ENCODE results near the gene LITAF. TPM values are rescaled to one million over a fixed set of nuclear protein-coding genes. Genes with fewer than 3 reads are reported as not detected.

Gene LITAF
- total and polyA plus RNA-seq, 4 donors: 5.2 to 65.2 (median 36.0) TPM

GRCh38 chr16:11635679-11636171 lies 49.0 kb upstream of the LITAF start:
- WGBS: 80% methylated on average over 12 of the region's 12 CpGs
- H3K9me3 ChIP-seq (ENCODE audit: control insufficient read depth in 4 of 4, low read length in 3 of 4): no peaks in the 10 kb centered on the region
- H3K36me3 ChIP-seq (ENCODE audit: control insufficient read depth in 4 of 4, insufficient read depth in 3 of 4, low read depth in 1 of 4, low read length in 3 of 4): no peaks in the 10 kb centered on the region
- TF ChIP-seq HNF4G (IDR thresholded peaks at IDR 0.05) (no peak), SP1 (IDR thresholded peaks at IDR 0.05) (no peak), MAX (IDR thresholded peaks at IDR 0.05) (no peak), YY1 (IDR thresholded peaks at IDR 0.05) (no peak), REST (IDR thresholded peaks at IDR 0.05) (no peak), ZBTB33 (IDR thresholded peaks at IDR 0.05) (no peak), GABPA (IDR thresholded peaks at IDR 0.05 in 1 of 2, conservative IDR thresholded peaks at IDR 0.05 in 1 of 2) (no peak)
- H3K27ac ChIP-seq (ENCODE audit: low read depth in 1 of 2, low read length in 2 of 2): no peak overlapping the region
- H3K4me3 ChIP-seq (ENCODE audit: low read depth in 1 of 3, low read length in 3 of 3): no peak overlapping the region
- H3K4me1 ChIP-seq (ENCODE audit: control insufficient read depth in 4 of 4, insufficient read depth in 4 of 4, low read length in 3 of 4): peaks cover 0 to 12% (median 7%) of the 10 kb centered on the region in 4 donors
- no peaks in the 10 kb centered on the region for H3K27me3 ChIP-seq (ENCODE audit: control insufficient read depth in 4 of 4, insufficient read depth in 4 of 4, low read length in 3 of 4)
- no peak for DNase-seq (ENCODE audit: low spot score)
- H3K9ac ChIP-seq (ENCODE audit: low read depth in 1 of 2, low read length in 2 of 2): no peak overlapping the region

- no peak overlapping the region for H3K27ac ChIP-seq (ENCODE audit: low read depth in 1 of 2, low read length in 2 of 2)
- no peak for TF ChIP-seq FOXA1 (IDR thresholded peaks at IDR 0.05)
- no peak for TF ChIP-seq SP1 (IDR thresholded peaks at IDR 0.05)
- no peak for TF ChIP-seq HNF4A (conservative IDR thresholded peaks at IDR 0.05)
- no peak for TF ChIP-seq MAX (IDR thresholded peaks at IDR 0.05)
- no peak for TF ChIP-seq EGR1 (IDR thresholded peaks at IDR 0.05; ENCODE audit: low read depth in 2 of 2)
- TF ChIP-seq NR2F2 (IDR thresholded peaks at IDR 0.05): no peak
- no peak for TF ChIP-seq GABPA (IDR thresholded peaks at IDR 0.05 in 1 of 2, conservative IDR thresholded peaks at IDR 0.05 in 1 of 2)
- no peak for TF ChIP-seq REST (IDR thresholded peaks at IDR 0.05)
- TF ChIP-seq ZBTB33 (IDR thresholded peaks at IDR 0.05): no peak
- TF ChIP-seq ATF3 (IDR thresholded peaks at IDR 0.05): no peak
- no peak for TF ChIP-seq YY1 (IDR thresholded peaks at IDR 0.05)
- no peak for TF ChIP-seq CTCF (IDR thresholded peaks at IDR 0.05; ENCODE audit: low read depth, low read length, missing input control)
- TF ChIP-seq FOXA2 (IDR thresholded peaks at IDR 0.05): no peak
- no peak for TF ChIP-seq HNF4G (IDR thresholded peaks at IDR 0.05)
- no peak for TF ChIP-seq JUND (IDR thresholded peaks at IDR 0.05)
- no peak for TF ChIP-seq TAF1 (conservative IDR thresholded peaks at IDR 0.05)
- no peak for TF ChIP-seq RAD21 (IDR thresholded peaks at IDR 0.05)
These were observed 48.5 kb upstream of the LITAF start for GRCh38 chr16:11635113-11635652.

More at GRCh38 chr16:11635113-11635652, 48.5 kb upstream of the LITAF start:
- Histone ChIP-seq H3K9ac (ENCODE audit: low read depth in 1 of 2, low read length in 2 of 2) (no peak overlapping the region), H3K4me3 (ENCODE audit: low read depth in 1 of 3, low read length in 3 of 3) (no peak overlapping the region), H3K9me3 (ENCODE audit: control insufficient read depth in 4 of 4, low read length in 3 of 4) (no peaks in the 10 kb centered on the region), H3K36me3 (ENCODE audit: control insufficient read depth in 4 of 4, insufficient read depth in 3 of 4, low read depth in 1 of 4, low read length in 3 of 4) (no peaks in the 10 kb centered on the region), H3K4me1 (ENCODE audit: control insufficient read depth in 4 of 4, insufficient read depth in 4 of 4, low read length in 3 of 4) (peaks cover 0 to 7% (median 4%) of the 10 kb centered on the region in 4 donors), H3K27me3 (ENCODE audit: control insufficient read depth in 4 of 4, insufficient read depth in 4 of 4, low read length in 3 of 4) (no peaks in the 10 kb centered on the region)
- no peak for DNase-seq (ENCODE audit: low spot score)
- 88% methylated on average over 10 of the region's 10 CpGs for WGBS
